Thyroid gland (tissue), 4 donors: ENCODE measurements around the gene GNL3L. TPM values are rescaled to one million over a fixed set of nuclear protein-coding genes. Genes with fewer than 3 reads are reported as not detected.
A peak's percentile ranks its signal among the peaks of the same experiment; 100 is the strongest.

ENCODE experiments used
- DNase-seq, 2 donors: peaks; one replicate each; pipeline ENCODE4 v3.0.0-alpha.2; 2019
- H3K27ac ChIP-seq, 3 donors: fragments of 200-600 bp; sonication (generic); 1 replicate in 2 of 3; 2 replicates in 1 of 3; pipeline ENCODE4 v1.5.1; 2016 to 2019; ENCODE audit warnings: mild to moderate bottlenecking in 1 of 3, moderate library complexity in 1 of 3
- H3K27me3 ChIP-seq: fragments of 200-600 bp; sonication (generic); one replicate; pipeline ENCODE4 v1.5.1; 2019
- H3K36me3 ChIP-seq, 2 donors: fragments of 200-600 bp; sonication (generic); one replicate each; pipeline ENCODE4 v1.5.1; 2016 to 2019
- H3K4me1 ChIP-seq, 2 donors: fragments of 200-600 bp; sonication (generic); one replicate each; pipeline ENCODE4 v1.5.1; 2017 to 2019
- H3K4me3 ChIP-seq, 3 donors: fragments of 200-600 bp; sonication (generic); replicated peaks in 1 of 3; 1 replicate in 2 of 3; 2 replicates in 1 of 3; pipeline ENCODE4 v1.5.1; 2016; ENCODE audit warnings: mild to moderate bottlenecking in 1 of 3
- H3K9me3 ChIP-seq: fragments of 200-600 bp; sonication (generic); one replicate; pipeline ENCODE4 v1.5.1; 2017
- POLR2A ChIP-seq, 2 donors: fragments of 450-650 bp; IDR thresholded peaks; one replicate each; pipeline ENCODE4 v1.6.1; 2017; ENCODE audit warnings: antibody characterized with exemption in 2 of 2, mild to moderate bottlenecking in 2 of 2, moderate library complexity in 1 of 2
- WGBS, 2 donors: methylation state at CpG; one replicate each; pipeline ENCODE4 v1.1.5; 2017; 5-methylcytosine and 5-hydroxymethylcytosine counted together
- intact Hi-C: fragments of 100-400 bp; cut with DNase I; formaldehyde crosslinking; loops from one replicate; pipeline ENCODE4 v1.15.1; 2023
- total RNA-seq, 4 donors: library from RNA; depleted of rRNA; stranded (reverse); fragments of >200 nt; gene quantifications; one replicate each; pipeline ENCODE4 v1.2.3, GENCODE V29; 2016
- TF ChIP-seq, protein P1 (sequence below), 6 experiments: fragments of 200-600 bp in 3 of 6; fragments of 450-650 bp in 3 of 6; sonication (generic) in 3 of 6; IDR thresholded peaks; one replicate each; pipeline ENCODE4 v1.5.1; 2016 to 2019; ENCODE audit warnings: antibody characterized with exemption in 6 of 6, mild to moderate bottlenecking in 2 of 6, inconsistent platforms in 1 of 6, moderate library complexity in 1 of 6

The GNL3L gene
- total RNA-seq, 4 donors from 2014 or later = 38.0 to 57.1 (median 51.6) TPM

DNA sequence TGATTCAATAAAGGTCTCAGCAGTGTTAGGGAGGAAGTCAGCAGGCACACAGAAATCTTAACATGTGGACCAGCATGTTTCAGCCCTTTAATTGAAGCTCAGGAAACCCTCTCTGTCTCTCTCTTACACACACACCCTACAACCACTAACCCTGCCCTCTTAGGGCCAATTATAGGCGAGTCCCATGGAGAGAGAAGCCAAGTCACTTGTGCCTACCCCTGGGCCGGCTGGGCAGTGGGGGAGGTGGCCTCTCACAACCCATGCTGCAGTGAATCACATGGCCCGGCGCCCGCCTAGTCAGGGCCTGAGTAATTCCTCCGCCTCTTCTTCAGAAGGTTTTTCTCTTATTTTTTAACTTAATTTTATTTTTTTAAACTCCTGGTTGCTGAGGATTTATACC is 37.7 kb upstream of the GNL3L start:
- H3K9me3 ChIP-seq = no peaks in the 10 kb centered on the region
- H3K27ac ChIP-seq = no peak overlapping the region
- H3K27me3 ChIP-seq = no peaks in the 10 kb centered on the region
- no peaks in the 10 kb centered on the region for H3K4me1 ChIP-seq
- H3K36me3 ChIP-seq = no peaks in the 10 kb centered on the region
- H3K4me3 ChIP-seq = no peak overlapping the region
- 45 to 70% methylated on average over 6 of the region's 6 CpGs for WGBS, 2 donors
- TF ChIP-seq POLR2A (IDR thresholded peaks at IDR 0.05) = no peak
- TF ChIP-seq, protein P1, sequence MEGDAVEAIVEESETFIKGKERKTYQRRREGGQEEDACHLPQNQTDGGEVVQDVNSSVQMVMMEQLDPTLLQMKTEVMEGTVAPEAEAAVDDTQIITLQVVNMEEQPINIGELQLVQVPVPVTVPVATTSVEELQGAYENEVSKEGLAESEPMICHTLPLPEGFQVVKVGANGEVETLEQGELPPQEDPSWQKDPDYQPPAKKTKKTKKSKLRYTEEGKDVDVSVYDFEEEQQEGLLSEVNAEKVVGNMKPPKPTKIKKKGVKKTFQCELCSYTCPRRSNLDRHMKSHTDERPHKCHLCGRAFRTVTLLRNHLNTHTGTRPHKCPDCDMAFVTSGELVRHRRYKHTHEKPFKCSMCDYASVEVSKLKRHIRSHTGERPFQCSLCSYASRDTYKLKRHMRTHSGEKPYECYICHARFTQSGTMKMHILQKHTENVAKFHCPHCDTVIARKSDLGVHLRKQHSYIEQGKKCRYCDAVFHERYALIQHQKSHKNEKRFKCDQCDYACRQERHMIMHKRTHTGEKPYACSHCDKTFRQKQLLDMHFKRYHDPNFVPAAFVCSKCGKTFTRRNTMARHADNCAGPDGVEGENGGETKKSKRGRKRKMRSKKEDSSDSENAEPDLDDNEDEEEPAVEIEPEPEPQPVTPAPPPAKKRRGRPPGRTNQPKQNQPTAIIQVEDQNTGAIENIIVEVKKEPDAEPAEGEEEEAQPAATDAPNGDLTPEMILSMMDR (IDR thresholded peaks at IDR 0.05) = no peak
- intact Hi-C loops = no loop called here
- DNase-seq = peak in 1 of 2 donors; percentile 8

DNA sequence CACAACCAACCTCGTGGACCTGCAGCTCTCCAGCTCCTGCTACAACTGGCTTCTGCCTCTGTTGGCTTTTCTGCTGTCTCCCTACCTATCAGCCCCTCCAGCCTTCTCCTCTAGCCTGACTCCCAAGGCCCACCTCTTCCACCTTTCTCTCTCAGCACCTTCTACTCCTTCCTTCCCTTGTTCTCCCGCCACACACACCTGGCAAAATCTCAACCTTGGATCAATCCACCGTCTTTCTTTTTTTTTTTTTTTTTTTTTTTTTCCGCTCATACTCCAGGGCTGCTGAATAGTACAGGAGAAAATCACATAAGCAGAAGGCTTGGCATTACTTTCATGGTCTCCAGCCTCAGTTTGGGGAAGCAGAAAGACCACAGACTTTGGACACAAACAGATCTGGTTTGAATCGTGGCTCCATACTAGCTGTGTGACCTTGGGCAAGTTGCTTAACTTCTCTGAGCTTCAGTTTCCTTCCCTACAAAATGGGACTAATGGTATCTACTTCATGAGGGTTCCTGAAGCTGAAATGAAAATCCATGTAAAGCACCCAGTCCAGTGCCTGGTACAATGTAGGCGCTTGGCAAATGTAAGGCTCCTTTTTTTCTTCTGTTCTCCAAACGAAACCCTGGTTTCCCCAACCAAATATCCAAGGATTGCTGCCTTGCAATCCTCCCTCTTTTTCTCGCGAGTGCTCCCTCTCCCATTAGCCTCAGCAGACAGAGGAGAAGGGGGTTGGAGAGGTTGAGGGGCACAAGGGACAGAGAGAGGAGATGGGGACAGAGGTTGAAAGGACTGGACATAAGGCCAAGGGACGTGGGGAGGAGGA is 35.6 kb upstream of the GNL3L start:
- intact Hi-C loops = no loop called here
- DNase-seq = no peak
- TF ChIP-seq, protein P1 (IDR thresholded peaks at IDR 0.05) = no peak
- no peak for TF ChIP-seq POLR2A (IDR thresholded peaks at IDR 0.05)
- Histone ChIP-seq H3K36me3 (no peaks in the 10 kb centered on the region), H3K4me3 (peak overlapping the region in 2 of 3 donors; percentile 35 to 42), H3K4me1 (no peaks in the 10 kb centered on the region), H3K27ac (no peak overlapping the region), H3K9me3 (no peaks in the 10 kb centered on the region), H3K27me3 (no peaks in the 10 kb centered on the region)
- WGBS, 2 donors = 31 to 41% methylated on average over 10 of the region's 10 CpGs

DNA sequence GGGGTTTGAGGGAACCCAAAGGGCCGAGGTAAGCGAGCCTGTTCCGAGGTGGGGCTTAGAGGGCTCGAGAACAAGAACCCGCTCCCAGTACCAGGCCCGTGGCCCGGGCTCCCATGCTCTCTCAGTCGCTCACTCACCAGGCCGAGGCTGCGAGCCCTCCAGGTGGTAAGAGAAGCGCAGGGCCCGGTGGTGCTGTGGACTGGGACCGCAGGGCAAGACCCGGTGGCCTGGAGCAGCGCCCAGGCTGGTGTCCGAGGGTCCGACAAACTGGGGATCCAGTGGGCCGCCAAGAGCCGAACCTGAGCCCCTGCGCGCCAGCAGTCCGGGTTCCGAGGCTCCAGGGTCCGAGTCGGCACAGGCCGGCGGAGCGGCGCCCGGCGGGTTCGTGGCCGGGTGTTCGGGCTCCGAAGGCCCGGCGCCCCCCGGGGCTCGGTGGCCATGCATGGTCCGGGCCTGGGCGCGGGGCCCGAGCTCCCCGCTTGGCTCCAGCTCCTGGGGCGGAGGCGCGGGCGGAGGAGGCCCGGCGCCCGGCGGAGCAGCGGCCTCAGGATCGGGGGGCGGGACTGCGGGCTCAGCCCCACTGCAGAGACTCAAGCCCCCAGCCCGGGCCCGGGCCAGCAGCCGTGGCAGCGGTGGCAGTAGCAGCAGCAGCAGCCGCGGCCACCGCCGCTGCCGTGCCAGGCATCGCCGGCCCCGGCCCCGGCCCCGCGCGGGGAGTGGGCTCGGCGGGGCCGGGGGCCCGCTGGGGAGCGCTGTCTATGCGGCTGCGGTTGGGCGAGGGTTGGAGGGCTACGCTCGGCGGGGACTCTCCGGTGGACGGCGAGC is 34.8 kb upstream of the GNL3L start:
- H3K9me3 ChIP-seq = no peaks in the 10 kb centered on the region
- H3K4me3 ChIP-seq = peak overlapping the region in 2 of 3 donors; percentile 35 to 42
- 0 to 6% methylated on average over 1 to 9 of the region's 86 CpGs for WGBS, 2 donors
- H3K36me3 ChIP-seq = no peaks in the 10 kb centered on the region
- H3K4me1 ChIP-seq = no peaks in the 10 kb centered on the region
- intact Hi-C loops = no loop called here
- peak overlapping the region in 1 of 3 donors; percentile 30 for H3K27ac ChIP-seq
- no peak for TF ChIP-seq POLR2A (IDR thresholded peaks at IDR 0.05)
- TF ChIP-seq, protein P1 (IDR thresholded peaks at IDR 0.05) = no peak
- no peaks in the 10 kb centered on the region for H3K27me3 ChIP-seq
- DNase-seq = peak; percentile 19 to 37

DNA sequence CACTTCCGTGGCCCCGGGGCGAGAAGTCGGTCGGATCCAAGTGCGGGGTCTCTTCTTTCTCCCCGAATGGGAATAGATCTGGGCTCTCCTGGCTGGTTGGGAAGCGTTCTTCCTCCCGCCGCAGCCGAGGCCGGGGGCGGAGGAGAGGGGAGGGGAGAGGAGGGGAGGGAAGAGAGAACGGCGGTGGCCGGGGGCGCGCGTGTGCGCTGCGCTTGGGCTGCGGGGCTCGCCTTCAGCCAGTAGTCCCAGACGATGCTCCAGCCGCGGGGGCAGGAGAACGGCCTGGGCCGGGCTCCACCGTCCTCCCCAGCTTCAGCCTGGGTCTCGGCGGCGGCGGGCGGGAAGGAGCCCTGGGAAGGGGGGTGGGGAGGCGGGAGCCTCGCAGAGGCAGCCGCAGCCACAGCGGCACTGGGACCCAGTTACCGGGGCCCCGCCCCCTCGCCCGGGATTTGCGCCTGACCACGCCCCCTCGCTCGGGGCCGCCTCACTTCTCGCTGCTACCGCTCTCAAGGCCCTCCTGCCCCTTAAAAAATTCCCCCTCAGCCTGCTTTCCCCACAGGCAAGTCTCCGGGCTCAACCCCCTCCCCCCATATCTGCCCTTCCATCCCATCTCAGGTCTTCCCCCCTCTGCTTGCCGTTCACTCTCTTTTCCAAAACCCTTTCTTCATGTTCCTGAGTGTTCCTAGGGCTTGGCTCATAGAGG is 34.1 kb upstream of the GNL3L start, which contains the start of gene FGD1:
Gene FGD1, minus strand, starts transcription at position 421 of the 703 bp plus-strand sequence. CDS start 802 bp downstream, outside the sequence.
- Histone ChIP-seq H3K9me3 (no peaks in the 10 kb centered on the region), H3K27ac (peak within 1 kb of the TSS in 1 of 3 donors; percentile 58), H3K4me3 (peak within 1 kb of the TSS in 2 of 3 donors; percentile 35 to 42), H3K27me3 (no peaks in the 10 kb centered on the region), H3K4me1 (no peaks in the 10 kb centered on the region), H3K36me3 (no peaks in the 10 kb centered on the region)
- DNase-seq = peak; percentile 65 to 66
- WGBS, 2 donors = 0 to 3% methylated on average over 5 to 12 of the region's 51 CpGs
- TF ChIP-seq POLR2A (IDR thresholded peaks at IDR 0.05) = peak in 1 of 2 donors; percentile 23
- TF ChIP-seq, protein P1 (IDR thresholded peaks at IDR 0.05) = no peak
- intact Hi-C loops = no loop called here
